Parathyroid adenoma (tissue), 2 donors: ENCODE results near the gene ZNF319.

Experiments
- H2AFZ ChIP-seq: fragments of 300-600 bp; sonication (generic); one replicate; pipeline ENCODE4 v1.7.0; 2017; ENCODE audit warnings: antibody characterized with exemption, mild to moderate bottlenecking
- H3K27ac ChIP-seq: fragments of 300-600 bp; sonication (generic); one replicate; pipeline ENCODE4 v1.7.0; 2017
- H3K27me3 ChIP-seq: fragments of 300-600 bp; sonication (generic); one replicate; pipeline ENCODE4 v1.7.0; 2017; ENCODE audit warnings: low read length; ENCODE audit not compliant: control insufficient read depth, insufficient read depth
- H3K36me3 ChIP-seq: fragments of 300-600 bp; sonication (generic); one replicate; pipeline ENCODE4 v1.7.0; 2017; ENCODE audit warnings: low read length; ENCODE audit not compliant: control insufficient read depth, insufficient read depth
- H3K4me1 ChIP-seq: fragments of 300-600 bp; sonication (generic); one replicate; pipeline ENCODE4 v1.7.0; 2017; ENCODE audit warnings: control low read depth
- H3K4me2 ChIP-seq: fragments of 300-600 bp; sonication (generic); one replicate; pipeline ENCODE4 v1.7.0; 2017; ENCODE audit warnings: low read length
- H3K4me3 ChIP-seq: fragments of 300-600 bp; sonication (generic); one replicate; pipeline ENCODE4 v1.7.0; 2017; ENCODE audit warnings: low read depth, low read length
- H3K79me2 ChIP-seq: fragments of 300-600 bp; sonication (generic); one replicate; pipeline ENCODE4 v1.7.0; 2017; ENCODE audit warnings: control low read depth
- H3K9ac ChIP-seq: fragments of 300-600 bp; sonication (generic); one replicate; pipeline ENCODE4 v1.7.0; 2017; ENCODE audit warnings: mild to moderate bottlenecking
- H3K9me3 ChIP-seq: fragments of 300-600 bp; sonication (generic); one replicate; pipeline ENCODE4 v1.7.0; 2017; ENCODE audit warnings: low read length; ENCODE audit not compliant: control insufficient read depth
- CTCF ChIP-seq: fragments of 300-600 bp; sonication (generic); IDR thresholded peaks from one replicate; pipeline ENCODE4 v1.7.0; 2017; ENCODE audit warnings: antibody characterized with exemption, mild to moderate bottlenecking
- donor health status: primary hyperparathyroidism.

Gene ZNF319

GRCh38 chr16:58043571-58044155 lies 43.2 kb upstream of the ZNF319 start:
- H2AFZ ChIP-seq, result no peak overlapping the region
- no peaks in the 10 kb centered on the region for H3K9me3 ChIP-seq
- H3K4me2 ChIP-seq, result no peak overlapping the region
- H3K27me3 ChIP-seq, result no peaks in the 10 kb centered on the region
- no peaks in the 10 kb centered on the region for H3K79me2 ChIP-seq
- H3K4me1 ChIP-seq, result no peaks in the 10 kb centered on the region
- TF ChIP-seq CTCF, result no peak
- no peak overlapping the region for H3K9ac ChIP-seq
- H3K36me3 ChIP-seq, result no peaks in the 10 kb centered on the region
- H3K27ac ChIP-seq, result no peak overlapping the region
- no peak overlapping the region for H3K4me3 ChIP-seq

GRCh38 chr16:58042886-58043515 lies 42.5 kb upstream of the ZNF319 start:
- no peak overlapping the region for H3K9ac ChIP-seq
- no peaks in the 10 kb centered on the region for H3K79me2 ChIP-seq
- no peak overlapping the region for H3K27ac ChIP-seq
- no peaks in the 10 kb centered on the region for H3K27me3 ChIP-seq
- no peaks in the 10 kb centered on the region for H3K36me3 ChIP-seq
- H3K4me3 ChIP-seq, result no peak overlapping the region
- no peak overlapping the region for H3K4me2 ChIP-seq
- no peaks in the 10 kb centered on the region for H3K9me3 ChIP-seq
- TF ChIP-seq CTCF, result no peak
- H3K4me1 ChIP-seq, result no peaks in the 10 kb centered on the region
- no peak overlapping the region for H2AFZ ChIP-seq

- no peak overlapping the region for H3K9ac ChIP-seq
- H3K36me3 ChIP-seq, result no peaks in the 10 kb centered on the region
- no peak overlapping the region for H3K4me3 ChIP-seq
- no peaks in the 10 kb centered on the region for H3K9me3 ChIP-seq
- H3K4me2 ChIP-seq, result no peak overlapping the region
- H2AFZ ChIP-seq, result no peak overlapping the region
- H3K4me1 ChIP-seq, result no peaks in the 10 kb centered on the region
- no peak overlapping the region for H3K27ac ChIP-seq
- H3K79me2 ChIP-seq, result no peaks in the 10 kb centered on the region
- TF ChIP-seq CTCF, result no peak
- no peaks in the 10 kb centered on the region for H3K27me3 ChIP-seq
These were observed 41.8 kb upstream of the ZNF319 start for GRCh38 chr16:58042001-58042885.

GRCh38 chr16:58041628-58041955 lies 41.1 kb upstream of the ZNF319 start:
- Histone ChIP-seq H3K9me3 (no peaks in the 10 kb centered on the region), H3K4me3 (no peak overlapping the region), H3K36me3 (no peaks in the 10 kb centered on the region), H3K27me3 (no peaks in the 10 kb centered on the region), H3K79me2 (no peaks in the 10 kb centered on the region), H2AFZ (no peak overlapping the region), H3K4me1 (no peaks in the 10 kb centered on the region), H3K9ac (no peak overlapping the region), H3K27ac (no peak overlapping the region), H3K4me2 (no peak overlapping the region)
- TF ChIP-seq CTCF, result no peak
